ENCODE data around the gene IL2RA.
"Not testable (repeated sequence)": the region's sequence is repeated elsewhere in the genome, so short reads cannot be mapped to it uniquely, and the experiment has no call there.

IL2RA gene

GRCh38 chr10:6045314-6045848 lies 16.8 kb downstream of the IL2RA start:
- ChIA-PET CTCF (no interaction called here), POLR2A (no interaction called here)
- no peak for DNase-seq (ENCODE audit: low read depth, low spot score)
- TF ChIP-seq CTCF (IDR thresholded peaks at IDR 0.05; ENCODE audit: insufficient read depth, low read length, missing control alignments) = no peak
- no peak overlapping the region for H3K4me3 ChIP-seq (ENCODE audit: low read depth, low read length)

- no peak overlapping the region for H3K4me3 ChIP-seq (ENCODE audit: low read depth, low read length)
- ChIA-PET CTCF (no interaction called here), POLR2A (no interaction called here)
- no peak for TF ChIP-seq CTCF (IDR thresholded peaks at IDR 0.05; ENCODE audit: insufficient read depth, low read length, missing control alignments)
- DNase-seq (ENCODE audit: low read depth, low spot score) = no peak
Observed at GRCh38 chr10:6044751-6045313, 17.3 kb downstream of the IL2RA start.

GRCh38 chr10:6044060-6044459 lies 18.1 kb downstream of the IL2RA start:
- ChIA-PET POLR2A (no interaction called here), CTCF (no interaction called here)
- no peak overlapping the region for H3K4me3 ChIP-seq (ENCODE audit: low read depth, low read length)
- DNase-seq (ENCODE audit: low read depth, low spot score) = no peak
- no peak for TF ChIP-seq CTCF (IDR thresholded peaks at IDR 0.05; ENCODE audit: insufficient read depth, low read length, missing control alignments)

- ChIA-PET CTCF (interaction anchor here (1.0 to 1.1 kb wide), 2 partner anchors 29 to 44 kb away, joined by 3 to 4 read pairs; no protein-coding TSS in a partner anchor), POLR2A (interaction anchor here (0.7 kb wide), 1 partner anchor 67 kb away, joined by 3 read pairs; no protein-coding TSS in a partner anchor)
- not testable (repeated sequence) for DNase-seq (ENCODE audit: low read depth, low spot score); H3K4me3 ChIP-seq (ENCODE audit: low read depth, low read length)
Observed at GRCh38 chr10:6043377-6043776, 18.8 kb downstream of the IL2RA start.

GRCh38 chr10:6040205-6040604 lies 22.0 kb downstream of the IL2RA start:
- DNase-seq (ENCODE audit: low read depth, low spot score) = no peak
- TF ChIP-seq CTCF (IDR thresholded peaks at IDR 0.05; ENCODE audit: insufficient read depth, low read length, missing control alignments) = no peak
- ChIA-PET POLR2A (no interaction called here), CTCF (no interaction called here)
- no peak overlapping the region for H3K4me3 ChIP-seq (ENCODE audit: low read depth, low read length)

- H3K4me3 ChIP-seq (ENCODE audit: low read depth, low read length) = no peak overlapping the region
- CTCF ChIA-PET = no interaction called here
- DNase-seq (ENCODE audit: low read depth, low spot score) = no peak
- POLR2A ChIA-PET = no interaction called here
- no peak for TF ChIP-seq CTCF (IDR thresholded peaks at IDR 0.05; ENCODE audit: insufficient read depth, low read length, missing control alignments)
Observed at GRCh38 chr10:6039711-6040110, 22.5 kb downstream of the IL2RA start.

GRCh38 chr10:6038071-6038631 lies 24.0 kb downstream of the IL2RA start:
- no peak for TF ChIP-seq CTCF (IDR thresholded peaks at IDR 0.05; ENCODE audit: insufficient read depth, low read length, missing control alignments)
- ChIA-PET POLR2A (no interaction called here), CTCF (interaction anchor here (1.0 to 1.1 kb wide), 2 partner anchors 11 to 24 kb away, joined by 3 to 4 read pairs; no protein-coding TSS in a partner anchor)
- no peak for DNase-seq (ENCODE audit: low read depth, low spot score)
- H3K4me3 ChIP-seq (ENCODE audit: low read depth, low read length) = no peak overlapping the region

All from AG04449 (cell line).